ENCODE data around the gene TENM3. TPM values are rescaled to one million over a fixed set of nuclear protein-coding genes. Genes with fewer than 3 reads are reported as not detected.

TENM3 gene
- total RNA-seq, 2 experiments from 2014 or later, result not detected

DNA sequence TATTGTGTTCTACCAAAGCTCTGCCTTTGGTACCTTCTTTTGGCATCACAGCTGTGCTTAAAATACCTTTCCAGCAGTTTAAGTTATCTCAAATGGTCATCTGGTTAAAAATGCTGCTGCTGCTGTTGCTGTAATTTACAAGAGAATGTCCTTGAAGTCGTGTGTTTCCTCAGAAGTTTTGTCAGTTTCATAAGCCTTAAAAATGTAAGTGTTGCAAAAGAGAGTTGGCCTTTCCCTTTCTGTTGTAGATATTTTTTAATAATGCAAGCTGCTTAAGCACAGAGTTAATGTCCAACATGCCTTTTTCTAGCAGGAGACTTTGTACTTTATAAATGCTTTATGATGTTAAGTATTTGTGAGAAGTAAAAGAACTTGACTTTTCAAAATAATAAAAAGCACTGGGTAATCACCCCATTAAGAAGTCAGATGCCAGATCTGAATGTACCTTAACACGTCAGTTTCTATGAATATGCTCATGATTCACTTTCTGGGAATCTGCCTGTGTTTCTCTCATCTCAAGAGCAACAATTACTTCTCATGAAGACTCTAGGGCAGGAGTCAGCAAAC is 35.3 kb upstream of the TENM3 start:
- Histone ChIP-seq H3K27ac (ENCODE audit: low read depth, low read length, poor library complexity, severe bottlenecking) (no peak overlapping the region), H3K4me3 (ENCODE audit: low read depth, low read length, poor library complexity, severe bottlenecking) (no peak overlapping the region), H3K9me3 (ENCODE audit: low read length) (no peaks in the 10 kb centered on the region), H3K4me1 (ENCODE audit: insufficient read depth, low read length, poor library complexity, severe bottlenecking) (no peaks in the 10 kb centered on the region), H3K36me3 (ENCODE audit: insufficient read depth, low read length) (no peaks in the 10 kb centered on the region), H3K4me2 (ENCODE audit: low read length) (no peak overlapping the region), H3K79me2 (ENCODE audit: insufficient read depth, low read depth, low read length) (no peaks in the 10 kb centered on the region), H3K9me2 (ENCODE audit: insufficient read depth, low read length) (no peaks in the 10 kb centered on the region), H4K20me1 (ENCODE audit: insufficient read depth, low read length) (no peaks in the 10 kb centered on the region), H2AFZ (ENCODE audit: low read length) (no peak overlapping the region)
- no peak for DNase-seq (ENCODE audit: low spot score)
- POLR2A ChIA-PET, result interaction anchor here (1.1 to 1.2 kb wide), 2 partner anchors 18 to 166 kb away, joined by 3 to 4 read pairs; no protein-coding TSS in a partner anchor
- CTCF ChIA-PET (ENCODE audit: unreplicated experiment), result no interaction called here
- no TSS peak for BruUV-seq (replicated peaks)
- intact Hi-C loops (cut with micrococcal nuclease; ENCODE audit: unreplicated experiment), result no loop called here
- TF ChIP-seq, protein P1, sequence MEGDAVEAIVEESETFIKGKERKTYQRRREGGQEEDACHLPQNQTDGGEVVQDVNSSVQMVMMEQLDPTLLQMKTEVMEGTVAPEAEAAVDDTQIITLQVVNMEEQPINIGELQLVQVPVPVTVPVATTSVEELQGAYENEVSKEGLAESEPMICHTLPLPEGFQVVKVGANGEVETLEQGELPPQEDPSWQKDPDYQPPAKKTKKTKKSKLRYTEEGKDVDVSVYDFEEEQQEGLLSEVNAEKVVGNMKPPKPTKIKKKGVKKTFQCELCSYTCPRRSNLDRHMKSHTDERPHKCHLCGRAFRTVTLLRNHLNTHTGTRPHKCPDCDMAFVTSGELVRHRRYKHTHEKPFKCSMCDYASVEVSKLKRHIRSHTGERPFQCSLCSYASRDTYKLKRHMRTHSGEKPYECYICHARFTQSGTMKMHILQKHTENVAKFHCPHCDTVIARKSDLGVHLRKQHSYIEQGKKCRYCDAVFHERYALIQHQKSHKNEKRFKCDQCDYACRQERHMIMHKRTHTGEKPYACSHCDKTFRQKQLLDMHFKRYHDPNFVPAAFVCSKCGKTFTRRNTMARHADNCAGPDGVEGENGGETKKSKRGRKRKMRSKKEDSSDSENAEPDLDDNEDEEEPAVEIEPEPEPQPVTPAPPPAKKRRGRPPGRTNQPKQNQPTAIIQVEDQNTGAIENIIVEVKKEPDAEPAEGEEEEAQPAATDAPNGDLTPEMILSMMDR (conservative IDR thresholded peaks at IDR 0.05; ENCODE audit: low read length), result no peak
- TF ChIP-seq EZH2phosphoT487 (IDR thresholded peaks at IDR 0.05; ENCODE audit: borderline replicate concordance, low read depth, low read length), result no peak

DNA sequence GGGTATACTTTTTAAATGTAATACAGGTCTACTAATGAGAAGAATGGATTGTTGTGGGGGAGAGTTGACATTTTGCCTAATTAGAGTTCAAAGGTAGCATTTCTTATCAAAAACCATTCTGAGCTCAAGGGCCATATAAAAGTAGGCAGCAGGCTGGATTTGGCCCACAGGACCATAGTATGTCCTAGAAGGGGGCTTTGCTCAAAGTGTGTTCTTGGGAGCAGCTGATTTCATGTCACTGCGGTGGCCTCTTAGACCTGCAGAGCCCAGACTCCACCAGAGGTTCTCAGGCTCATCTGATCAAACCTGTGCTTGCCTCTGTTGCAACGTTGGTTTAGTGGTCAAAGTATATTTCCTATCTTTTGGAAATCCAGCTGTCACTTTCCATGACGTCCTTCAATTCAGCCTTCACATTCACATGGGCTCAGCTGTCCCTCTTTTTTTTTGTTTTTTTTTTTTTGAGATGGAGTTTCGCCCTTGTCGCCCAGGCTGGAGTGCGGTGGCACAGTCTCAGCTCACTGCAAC is 34.6 kb upstream of the TENM3 start:
- no peak overlapping the region for H3K4me2 ChIP-seq (ENCODE audit: low read length)
- DNase-seq (ENCODE audit: low spot score), result no peak
- intact Hi-C loops (cut with micrococcal nuclease; ENCODE audit: unreplicated experiment), result no loop called here
- BruUV-seq (replicated peaks), result no TSS peak
- no peak overlapping the region for H3K27ac ChIP-seq (ENCODE audit: low read depth, low read length, poor library complexity, severe bottlenecking)
- no peak overlapping the region for H3K4me3 ChIP-seq (ENCODE audit: low read depth, low read length, poor library complexity, severe bottlenecking)
- POLR2A ChIA-PET, result no interaction called here
- H3K9me2 ChIP-seq (ENCODE audit: insufficient read depth, low read length), result no peaks in the 10 kb centered on the region
- no peaks in the 10 kb centered on the region for H3K36me3 ChIP-seq (ENCODE audit: insufficient read depth, low read length)
- TF ChIP-seq EZH2phosphoT487 (IDR thresholded peaks at IDR 0.05; ENCODE audit: borderline replicate concordance, low read depth, low read length), result no peak
- TF ChIP-seq, protein P1 (conservative IDR thresholded peaks at IDR 0.05; ENCODE audit: low read length), result no peak
- CTCF ChIA-PET (ENCODE audit: unreplicated experiment), result no interaction called here
- no peaks in the 10 kb centered on the region for H3K79me2 ChIP-seq (ENCODE audit: insufficient read depth, low read depth, low read length)
- H4K20me1 ChIP-seq (ENCODE audit: insufficient read depth, low read length), result no peaks in the 10 kb centered on the region
- no peaks in the 10 kb centered on the region for H3K4me1 ChIP-seq (ENCODE audit: insufficient read depth, low read length, poor library complexity, severe bottlenecking)
- H3K9me3 ChIP-seq (ENCODE audit: low read length), result no peaks in the 10 kb centered on the region
- H2AFZ ChIP-seq (ENCODE audit: low read length), result no peak overlapping the region

DNA sequence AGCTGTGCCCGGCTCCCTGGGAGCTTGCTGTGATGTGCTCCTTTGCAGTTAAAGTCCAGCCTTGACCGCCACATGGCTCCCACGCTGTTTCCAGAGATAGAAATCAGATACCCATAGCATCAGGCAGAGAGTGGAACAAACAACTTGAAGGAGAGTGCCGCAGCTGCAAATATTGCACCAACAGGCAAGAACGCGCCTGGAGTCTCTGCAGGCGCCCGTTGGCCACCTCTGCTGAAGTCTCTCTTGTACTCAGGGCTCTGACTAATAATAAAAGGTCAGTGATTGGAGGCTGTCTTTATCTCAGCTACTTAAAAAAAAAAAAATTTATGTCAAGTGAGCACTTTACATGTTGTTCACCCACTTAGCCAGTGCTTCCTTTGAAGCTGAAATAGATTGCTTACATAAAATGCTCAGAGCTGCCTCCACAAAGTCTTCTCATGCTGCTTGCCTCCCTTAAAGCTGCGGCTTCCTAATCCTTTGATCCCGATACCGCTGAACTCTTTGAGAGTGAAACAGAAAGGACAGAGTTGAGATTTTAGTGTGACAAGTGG is 30.9 kb upstream of the TENM3 start:
- Histone ChIP-seq H3K4me2 (ENCODE audit: low read length) (no peak overlapping the region), H3K79me2 (ENCODE audit: insufficient read depth, low read depth, low read length) (no peaks in the 10 kb centered on the region), H4K20me1 (ENCODE audit: insufficient read depth, low read length) (no peaks in the 10 kb centered on the region), H3K4me1 (ENCODE audit: insufficient read depth, low read length, poor library complexity, severe bottlenecking) (no peaks in the 10 kb centered on the region), H2AFZ (ENCODE audit: low read length) (no peak overlapping the region), H3K4me3 (ENCODE audit: low read depth, low read length, poor library complexity, severe bottlenecking) (no peak overlapping the region), H3K27ac (ENCODE audit: low read depth, low read length, poor library complexity, severe bottlenecking) (no peak overlapping the region), H3K36me3 (ENCODE audit: insufficient read depth, low read length) (no peaks in the 10 kb centered on the region), H3K9me2 (ENCODE audit: insufficient read depth, low read length) (no peaks in the 10 kb centered on the region), H3K9me3 (ENCODE audit: low read length) (no peaks in the 10 kb centered on the region)
- intact Hi-C loops (cut with micrococcal nuclease; ENCODE audit: unreplicated experiment), result no loop called here
- ChIA-PET POLR2A (no interaction called here), CTCF (ENCODE audit: unreplicated experiment) (no interaction called here)
- TF ChIP-seq EZH2phosphoT487 (IDR thresholded peaks at IDR 0.05; ENCODE audit: borderline replicate concordance, low read depth, low read length), result no peak
- TF ChIP-seq, protein P1 (conservative IDR thresholded peaks at IDR 0.05; ENCODE audit: low read length), result no peak
- no TSS peak for BruUV-seq (replicated peaks)
- DNase-seq (ENCODE audit: low spot score), result no peak

Data from OCI-LY7 (cell line).